Measurements from ENCODE around the gene S100A13.
"Not testable (repeated sequence)": the region's sequence is repeated elsewhere in the genome, so short reads cannot be mapped to it uniquely, and the experiment has no call there.

S100A13 gene

DNA sequence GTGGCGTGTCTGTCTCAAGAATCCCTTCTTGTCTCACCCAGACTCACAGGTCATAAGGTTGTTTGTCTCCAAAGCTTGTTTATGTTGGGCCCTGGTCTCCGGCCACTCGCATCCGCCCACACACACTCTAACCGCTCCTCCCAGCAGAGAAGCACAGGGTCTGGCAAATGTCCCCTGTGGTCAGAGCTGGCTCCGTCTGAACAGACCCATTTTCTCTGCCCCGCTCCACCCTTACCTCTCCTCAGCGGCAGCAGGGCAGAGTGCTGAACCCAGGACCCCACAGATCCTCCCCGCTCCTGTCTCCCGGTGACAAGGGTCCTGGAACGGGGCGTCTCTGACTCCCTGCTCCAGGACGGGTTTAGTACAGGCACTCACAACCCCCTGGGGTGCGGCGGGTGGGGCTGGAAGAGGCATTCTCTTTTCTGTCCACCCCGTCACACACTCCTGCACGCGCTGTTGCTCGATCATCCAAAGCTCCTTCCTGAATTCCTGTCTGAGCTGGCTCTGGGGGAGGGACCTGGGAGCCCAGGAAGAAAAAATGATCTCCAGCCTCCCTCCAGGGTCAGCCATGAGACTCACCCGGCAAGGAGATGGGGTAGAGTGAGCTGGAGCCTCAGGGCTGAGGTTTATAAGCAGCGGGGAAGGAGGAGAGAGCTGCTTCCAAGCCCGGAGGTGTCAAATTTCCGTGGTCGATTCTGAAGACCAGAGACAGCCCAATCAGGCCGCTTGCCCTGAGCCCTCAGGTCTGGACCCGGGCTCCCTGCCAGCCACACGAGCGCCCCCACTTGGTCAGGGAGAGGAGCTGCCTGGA lies at the start of gene S100A13:
Gene S100A13 (minus strand): TSS at position 602 of the 811 bp plus-strand sequence. CDS start 1,033 bp downstream, outside the sequence.
- no peak for DNase-seq

DNA sequence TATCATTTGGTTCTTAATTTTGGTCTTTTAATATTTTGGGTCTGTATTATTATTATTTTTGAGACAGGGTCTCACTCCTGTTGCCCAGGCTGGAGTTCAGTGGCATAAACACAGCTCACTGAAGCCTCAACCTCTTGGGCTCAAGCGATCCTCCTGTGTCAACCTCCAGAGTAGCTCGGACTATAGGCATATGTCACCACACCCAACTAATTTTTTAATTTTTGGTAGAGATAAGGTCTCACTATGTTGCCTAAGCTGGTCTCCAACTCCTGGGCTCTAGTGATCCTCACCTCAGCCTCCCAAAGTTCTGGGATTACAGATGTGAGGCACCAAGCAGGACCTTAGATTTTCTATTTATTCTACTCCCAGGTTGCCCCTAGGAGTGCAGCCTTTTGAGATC lies 46.2 kb upstream of the S100A13 start:
- no peak for DNase-seq

DNA sequence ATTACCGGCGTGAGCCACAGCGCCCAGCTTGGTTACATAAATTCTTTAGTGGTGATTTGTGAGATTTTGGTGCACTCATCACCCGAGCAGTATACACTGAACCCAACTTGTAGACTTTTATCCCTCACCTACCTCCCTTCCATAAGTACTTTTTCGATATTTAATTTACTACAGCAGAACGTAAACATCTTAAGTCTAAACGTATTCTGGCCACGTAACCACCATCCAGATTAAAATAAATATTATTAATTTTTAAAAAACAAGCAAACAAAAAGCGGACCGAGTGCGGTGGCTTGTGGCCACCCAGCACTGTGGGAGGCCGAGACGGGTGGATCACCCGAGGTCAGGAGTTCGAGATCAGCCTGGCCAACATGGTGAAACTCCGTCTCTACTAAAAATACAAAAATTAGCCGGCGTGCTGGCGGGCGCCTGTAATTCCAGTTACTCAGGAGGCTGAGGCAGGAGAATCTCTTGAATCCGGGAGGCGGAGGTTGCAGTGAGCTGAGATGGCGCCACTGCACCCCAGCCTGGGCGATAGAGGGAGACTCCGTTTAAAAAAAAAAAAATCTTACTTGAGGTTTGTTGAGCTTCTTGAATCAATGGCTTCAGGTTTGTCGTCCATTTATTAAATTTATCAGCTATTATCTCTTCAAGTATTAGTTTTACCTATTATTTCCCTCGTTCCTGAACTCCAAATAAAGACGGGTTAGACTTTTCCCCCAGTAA lies 44.5 kb upstream of the S100A13 start:
- DNase-seq: peak; percentile 60

DNA sequence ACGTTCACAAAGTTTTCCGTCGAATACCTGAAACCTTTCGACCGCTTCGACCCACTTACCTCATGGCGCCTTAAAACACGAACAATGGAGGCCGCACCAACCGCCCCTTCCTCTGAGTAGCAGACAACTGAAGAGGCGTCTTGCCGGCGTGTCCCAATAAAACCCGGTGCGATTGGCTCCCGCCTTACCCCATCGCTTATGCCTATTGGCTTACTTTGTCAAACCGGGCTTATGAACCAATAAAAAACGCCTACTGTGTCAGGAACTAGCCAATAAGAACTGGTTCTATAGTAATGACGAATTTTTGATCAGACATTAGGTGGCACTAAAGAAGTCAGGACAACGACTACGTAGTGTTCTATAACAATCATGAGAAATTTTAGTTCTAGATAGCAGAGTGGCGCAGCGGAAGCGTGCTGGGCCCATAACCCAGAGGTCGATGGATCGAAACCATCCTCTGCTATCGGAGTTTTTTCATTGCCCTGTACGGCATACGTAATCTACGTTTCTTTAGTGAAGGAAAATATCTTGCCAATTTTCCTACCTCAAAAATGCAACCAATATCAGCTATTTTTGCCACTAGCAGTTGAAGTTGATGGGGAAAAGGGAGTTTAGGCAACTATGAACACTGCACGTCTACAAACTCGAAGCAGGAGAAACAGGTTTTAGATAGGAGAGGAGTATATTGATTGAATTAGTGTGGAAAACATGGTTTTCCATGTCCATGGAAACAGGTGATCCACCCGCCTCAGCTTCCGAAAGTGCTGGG lies 43.7 kb upstream of the S100A13 start, which contains the start of gene ILF2:
Gene ILF2 (minus strand): TSS at position 135 of the 769 bp plus-strand sequence. CDS start 71 bp downstream, at position 64.
- DNase-seq: peak; percentile 99

DNA sequence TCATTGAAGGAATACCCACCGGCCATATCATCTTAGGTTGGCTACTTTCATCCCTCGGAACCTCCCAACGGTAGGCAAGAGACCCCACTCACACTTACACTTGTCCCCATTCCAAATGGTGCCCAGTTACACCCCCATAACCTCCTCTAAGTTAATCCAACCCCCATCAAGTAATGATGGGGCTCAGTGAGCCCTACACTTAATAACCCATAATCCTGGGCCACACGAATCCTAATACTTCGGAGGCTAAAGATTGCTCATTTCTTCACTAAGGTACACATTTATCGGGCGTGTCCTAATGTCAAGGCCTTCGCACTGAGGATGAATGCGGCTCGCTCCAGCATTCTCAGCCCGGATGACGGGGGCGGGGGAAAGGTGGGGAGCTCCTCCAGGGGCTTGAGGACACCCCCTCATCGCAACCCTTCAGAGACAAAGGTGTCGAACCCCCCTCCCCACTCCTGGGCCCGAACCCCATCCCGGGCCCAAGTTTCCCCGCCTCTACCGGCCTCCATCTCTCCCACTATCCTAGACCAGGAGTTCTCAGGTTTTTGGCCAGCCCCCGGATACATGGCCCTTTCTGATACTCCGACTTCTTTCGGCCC lies 43.1 kb upstream of the S100A13 start:
- DNase-seq: no peak

DNA sequence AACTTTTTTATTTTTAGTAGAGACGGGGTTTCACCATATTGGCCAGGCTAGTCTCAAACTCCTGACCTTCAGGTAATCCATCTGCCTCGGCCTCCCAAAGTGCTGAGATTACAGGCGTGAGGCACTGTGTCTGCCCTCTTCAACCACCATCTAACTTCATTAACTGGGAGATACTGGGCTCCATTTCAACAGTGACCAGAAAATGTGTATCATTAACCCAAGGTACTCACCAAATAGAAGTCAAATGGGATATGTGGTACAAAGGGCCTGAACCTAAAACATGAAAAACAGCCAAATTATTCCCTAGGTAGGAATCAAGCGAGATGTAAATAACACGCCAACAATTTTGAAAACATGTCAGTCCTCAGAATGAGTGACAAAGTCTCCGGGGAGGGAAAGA lies 42.3 kb upstream of the S100A13 start:
- DNase-seq: no peak

DNA sequence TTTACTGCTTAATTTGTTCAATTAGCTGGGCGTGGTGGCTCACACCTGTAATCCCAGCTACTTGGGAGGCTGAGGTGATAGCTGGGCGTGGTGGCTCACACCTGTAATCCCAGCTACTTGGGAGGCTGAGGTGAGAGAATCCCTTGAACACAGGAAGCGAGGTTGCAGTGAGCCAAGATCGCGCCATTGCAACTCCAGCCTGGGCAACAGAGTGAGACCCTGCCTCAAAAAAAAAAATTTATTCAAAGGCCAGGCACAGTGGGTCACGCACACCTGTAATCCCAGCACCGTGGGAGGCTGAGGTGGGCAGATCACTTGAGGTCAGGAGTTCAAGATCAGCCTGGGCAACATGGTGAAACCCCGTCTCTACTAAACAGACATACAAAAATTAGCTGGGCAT lies 41.4 kb upstream of the S100A13 start:
- DNase-seq: not testable (repeated sequence)

DNA sequence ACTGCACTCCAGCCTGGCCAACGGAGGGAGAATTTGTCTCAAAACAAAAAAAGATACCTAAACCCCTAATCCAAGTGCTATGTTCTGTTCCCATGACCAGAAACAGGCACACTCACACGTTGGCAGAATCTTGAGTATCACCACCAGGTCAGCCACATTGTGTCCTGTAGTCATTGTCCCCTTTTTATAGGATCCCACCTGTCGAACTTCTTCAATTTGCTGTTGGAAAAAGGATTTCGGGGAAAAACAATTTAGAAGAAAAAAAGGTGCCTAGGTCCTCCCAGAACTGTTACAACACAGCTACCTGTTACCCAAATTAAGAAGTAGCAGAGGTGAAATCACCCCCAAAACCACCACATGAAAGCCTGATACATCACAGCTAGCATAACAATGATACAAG lies 40.1 kb upstream of the S100A13 start:
- no peak for DNase-seq

DNA sequence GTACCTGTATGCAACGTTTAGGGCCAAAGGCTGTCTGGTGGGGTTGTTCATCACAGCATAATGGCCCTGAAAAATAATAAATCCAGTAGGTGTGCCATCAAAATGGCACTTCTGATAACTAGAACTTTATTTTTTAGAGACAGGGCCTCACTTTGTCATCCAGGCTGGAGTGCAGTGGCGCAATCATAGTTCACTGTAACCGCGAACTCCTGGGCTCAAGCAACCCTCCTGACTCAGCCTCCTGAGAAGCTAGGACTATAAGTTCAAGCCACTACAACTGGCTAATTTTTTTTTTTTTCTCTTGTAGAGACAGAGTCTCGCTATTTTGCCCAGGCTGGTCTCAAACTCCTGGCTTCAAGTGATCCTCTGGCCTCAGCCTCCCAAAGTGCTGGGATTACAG lies 35.9 kb upstream of the S100A13 start:
- no peak for DNase-seq

DNA sequence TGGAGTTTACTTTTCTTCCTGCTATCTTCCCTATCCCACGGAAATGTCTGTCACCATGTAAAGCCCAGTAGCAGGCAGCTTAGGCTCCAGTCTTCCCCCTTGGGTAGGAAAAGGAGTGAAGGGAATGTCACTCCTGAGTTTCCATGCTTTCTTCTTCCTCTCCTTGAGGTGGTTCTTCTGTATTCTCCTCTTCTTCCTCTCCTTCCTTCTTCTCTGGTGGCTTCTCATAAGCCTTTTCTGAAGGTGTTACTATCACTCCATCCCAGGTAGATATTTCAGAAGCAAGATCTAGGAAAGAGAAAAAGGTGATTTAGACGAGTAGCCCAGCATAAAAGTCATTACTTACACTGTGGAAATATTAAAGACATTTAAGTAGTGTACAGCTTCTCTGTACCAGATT lies 35.0 kb upstream of the S100A13 start:
- DNase-seq: no peak

DNA sequence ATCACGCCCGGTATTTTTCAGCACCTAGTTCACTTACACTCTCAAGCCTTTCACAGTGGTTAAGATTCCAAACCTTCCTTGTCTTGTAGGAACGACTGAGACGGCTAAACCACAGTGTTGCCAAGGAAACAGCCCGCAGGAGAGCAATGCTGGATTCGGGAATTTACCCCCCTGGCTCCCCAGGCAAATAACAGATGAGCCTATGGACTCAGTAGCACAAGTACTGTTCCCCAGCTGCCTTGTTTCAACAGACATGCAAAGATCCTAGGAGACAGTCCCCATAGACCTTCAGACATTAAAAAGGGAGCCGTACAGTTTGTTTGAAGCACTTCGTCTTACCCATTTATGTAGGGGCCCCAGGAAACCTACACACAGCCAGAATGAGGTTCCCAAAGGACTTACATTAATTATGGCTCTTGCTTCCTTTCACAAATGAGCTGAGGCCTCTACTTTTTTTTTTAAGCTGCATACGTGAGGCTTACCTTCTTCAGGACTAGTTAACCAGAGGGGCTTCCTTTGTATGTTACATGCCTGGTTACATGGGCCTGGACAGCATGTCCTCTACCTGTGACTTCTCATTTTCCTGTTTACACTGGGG lies 33.9 kb upstream of the S100A13 start:
- no peak for DNase-seq

DNA sequence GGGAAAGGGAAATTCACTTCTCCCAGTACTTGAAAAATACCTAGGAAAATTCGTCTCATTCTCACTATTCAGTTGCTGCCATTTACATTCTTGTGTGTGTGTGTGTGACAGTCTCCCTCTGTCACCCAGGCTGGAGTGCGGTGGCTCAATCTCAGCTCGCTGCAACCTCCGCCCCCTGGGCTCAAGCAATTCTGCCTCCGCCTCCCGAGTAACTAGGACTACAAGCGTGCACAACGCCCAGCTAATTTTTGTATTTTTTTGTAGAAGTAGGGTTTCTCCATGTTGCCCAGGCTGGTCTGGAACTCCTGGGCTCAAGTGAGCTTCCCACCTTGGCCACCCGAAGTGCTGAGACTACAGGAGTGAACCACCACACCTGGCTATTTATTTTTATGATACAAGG lies 32.4 kb upstream of the S100A13 start:
- no peak for DNase-seq

DNA sequence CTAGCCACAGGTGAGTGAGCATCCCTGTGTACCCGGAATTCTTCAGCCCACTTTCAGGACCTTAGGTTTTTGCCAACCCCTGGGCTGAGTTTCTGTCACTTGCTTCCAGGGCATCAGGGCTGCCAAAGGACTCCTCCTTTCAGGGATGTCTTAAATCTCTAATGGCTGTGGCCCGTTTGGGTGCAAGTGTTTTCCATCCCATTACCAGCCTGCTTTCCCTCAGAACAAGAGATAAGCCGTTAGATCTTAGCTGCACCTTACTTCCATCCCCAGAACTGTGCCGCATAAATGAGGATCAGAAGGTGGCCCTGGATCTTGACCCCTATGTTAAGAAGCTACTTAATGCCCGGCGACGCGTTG lies 31.9 kb upstream of the S100A13 start:
- no peak for DNase-seq

DNA sequence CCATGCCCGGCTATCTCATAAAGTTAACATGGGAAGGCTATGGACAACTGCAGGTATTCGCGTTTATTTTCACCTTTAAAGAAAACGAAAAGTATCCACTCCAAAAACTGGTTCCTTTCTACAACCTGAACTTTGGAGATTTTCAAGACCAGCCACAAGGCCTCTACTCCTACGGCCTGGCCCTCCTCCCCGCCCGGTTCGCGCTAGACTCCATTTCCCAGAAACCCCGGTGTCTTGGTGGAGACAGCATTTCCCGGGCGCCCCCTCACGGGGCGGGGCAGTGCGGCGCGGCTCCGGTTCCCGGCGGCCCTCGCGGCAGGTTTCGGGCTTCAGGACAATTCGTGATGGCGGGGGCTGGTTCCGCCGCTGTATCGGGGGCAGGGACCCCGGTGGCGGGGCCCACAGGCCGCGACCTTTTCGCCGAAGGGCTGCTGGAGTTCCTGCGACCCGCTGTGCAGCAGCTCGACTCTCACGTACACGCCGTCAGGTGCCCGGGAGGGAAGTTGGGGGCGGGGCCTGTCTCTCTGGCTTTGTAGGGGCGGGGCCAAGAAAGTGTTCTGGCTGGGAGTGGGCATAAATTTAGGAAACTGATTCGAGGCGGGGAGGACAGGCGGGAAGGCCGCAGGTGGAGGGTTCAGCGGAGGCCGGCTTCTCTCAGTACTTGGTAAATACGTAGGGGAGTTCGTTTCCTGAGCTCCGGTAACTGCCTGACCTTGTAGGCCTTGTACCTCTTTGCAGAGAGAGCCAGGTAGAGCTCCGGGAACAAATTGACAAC lies 31.3 kb upstream of the S100A13 start, which contains the start of gene SNAPIN:
Gene SNAPIN (plus strand): TSS at position 304 of the 775 bp plus-strand sequence. CDS start 41 bp downstream, at position 345.
- DNase-seq: peak; percentile 87

DNA sequence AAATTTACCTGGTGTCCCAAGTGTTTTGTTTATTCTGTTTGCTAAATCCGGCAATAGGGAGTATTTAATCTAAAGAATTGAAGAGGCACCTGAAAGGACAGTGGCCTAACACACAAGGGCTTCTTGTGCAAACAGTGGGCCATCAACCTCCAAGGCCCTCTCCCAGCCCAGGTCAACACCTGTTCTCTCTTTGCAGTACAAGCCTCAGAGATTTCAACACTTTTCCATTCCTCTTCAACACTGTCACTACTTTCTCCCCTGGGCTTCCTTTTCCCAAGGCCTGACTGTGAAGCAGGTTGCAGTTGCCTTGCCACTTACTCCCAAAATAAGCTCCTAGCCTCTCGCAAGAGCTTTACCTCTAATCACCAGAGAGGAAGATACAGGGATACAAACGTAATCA lies 28.0 kb upstream of the S100A13 start:
- no peak for DNase-seq

DNA sequence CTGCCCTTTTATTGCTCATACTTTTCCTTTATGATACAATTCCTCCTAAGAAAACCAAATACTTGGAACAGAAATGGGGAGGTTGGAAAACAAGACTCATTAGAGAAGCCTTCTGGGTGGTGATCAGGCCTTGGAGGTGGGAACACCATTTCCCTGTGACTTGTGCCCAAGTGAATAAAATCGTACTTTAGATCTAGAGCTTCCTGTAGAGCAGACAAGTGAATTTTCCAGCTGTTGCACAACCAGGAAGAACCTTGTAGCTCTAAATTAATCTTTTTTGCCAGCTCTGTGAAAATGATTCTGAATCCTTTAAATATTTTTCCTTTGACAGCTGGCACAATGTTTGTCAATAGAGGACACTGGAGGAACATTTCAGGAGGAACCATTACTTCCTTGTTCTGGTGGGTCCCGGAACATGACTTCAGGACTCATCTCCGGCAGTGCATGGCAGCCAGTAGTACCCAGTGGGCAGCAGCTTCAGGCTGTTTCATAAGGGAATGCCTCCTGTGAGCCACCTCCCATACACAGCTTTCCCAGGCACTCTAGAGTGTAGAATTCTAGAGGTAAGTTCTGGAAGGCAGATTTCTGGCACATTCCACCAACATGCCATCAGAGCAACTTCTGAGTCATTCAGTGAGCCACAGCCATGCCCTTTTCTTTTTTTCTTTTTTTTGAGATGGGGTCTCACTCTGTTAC lies 25.6 kb upstream of the S100A13 start:
- no peak for DNase-seq

DNA sequence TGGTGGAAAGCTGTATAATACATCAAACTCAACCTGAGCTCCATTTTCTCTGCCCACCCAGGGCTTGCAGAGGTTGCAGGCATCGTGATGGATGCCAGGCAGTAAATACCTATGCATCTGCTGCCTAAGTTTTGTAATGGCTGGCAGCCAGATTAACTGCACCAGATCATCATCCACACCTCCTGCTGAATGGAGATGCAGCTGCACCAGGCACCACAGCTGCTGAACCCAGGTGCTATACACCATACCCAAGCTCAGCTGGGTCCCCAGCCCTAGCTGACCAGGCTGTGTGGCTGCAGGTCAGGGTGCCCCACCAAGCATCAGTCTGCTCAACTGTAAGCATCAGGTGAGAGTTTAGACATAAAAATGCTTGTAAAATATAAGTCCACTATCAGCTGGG lies 24.5 kb upstream of the S100A13 start:
- DNase-seq: no peak

DNA sequence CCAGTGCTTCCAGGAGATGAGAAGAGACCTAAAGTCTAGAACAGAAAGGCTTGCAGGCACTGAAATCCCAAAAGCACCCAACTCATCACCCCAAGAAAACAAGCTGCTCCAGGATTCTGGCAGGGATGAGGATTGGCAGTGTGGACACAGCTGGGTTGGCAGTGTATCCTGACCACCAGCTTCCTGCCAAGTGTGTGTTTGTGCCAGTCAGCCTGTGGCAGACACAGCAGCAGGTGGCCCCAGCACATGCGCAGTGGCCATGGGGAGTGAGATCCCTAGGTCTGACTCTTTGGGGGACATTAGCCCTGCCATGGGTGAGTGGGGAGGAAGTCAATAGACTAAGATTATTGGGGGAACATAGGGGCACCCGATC lies 22.5 kb upstream of the S100A13 start:
- no peak for DNase-seq

DNA sequence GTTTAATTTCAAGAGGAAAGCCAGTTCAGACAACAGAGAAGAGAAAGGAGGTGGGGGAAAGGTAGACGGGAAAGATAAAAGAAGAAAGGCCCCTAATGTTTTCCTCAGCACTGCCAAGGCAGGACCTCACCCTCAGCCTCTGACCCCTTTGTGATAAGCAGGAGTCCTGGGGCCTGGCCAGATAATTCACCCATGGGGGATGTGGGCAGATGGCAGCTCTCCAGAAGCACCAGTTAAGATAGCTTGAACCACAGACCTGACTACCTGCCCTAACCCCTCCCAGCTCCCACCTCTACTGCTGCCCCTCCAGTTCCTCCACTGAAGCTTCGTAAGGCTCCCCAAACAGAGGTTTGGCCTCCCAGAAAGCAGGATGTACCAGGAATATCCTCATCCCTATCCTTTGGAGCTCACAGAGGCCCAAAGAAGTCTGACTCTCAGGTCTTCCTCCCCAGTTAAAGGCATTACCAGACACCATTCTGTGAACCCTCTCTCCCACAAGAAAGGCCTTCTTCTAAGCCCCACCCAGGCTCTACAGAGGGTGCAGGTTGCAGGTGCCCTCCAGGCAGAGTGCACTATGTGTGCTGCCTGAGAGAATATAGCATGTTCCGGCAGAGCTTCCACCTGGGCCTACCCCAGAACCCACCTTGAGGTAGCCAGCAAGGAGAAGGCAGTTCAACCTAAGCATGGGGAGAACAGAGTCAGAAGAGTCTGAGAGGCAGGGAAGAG lies 22.0 kb upstream of the S100A13 start:
- DNase-seq: no peak

DNA sequence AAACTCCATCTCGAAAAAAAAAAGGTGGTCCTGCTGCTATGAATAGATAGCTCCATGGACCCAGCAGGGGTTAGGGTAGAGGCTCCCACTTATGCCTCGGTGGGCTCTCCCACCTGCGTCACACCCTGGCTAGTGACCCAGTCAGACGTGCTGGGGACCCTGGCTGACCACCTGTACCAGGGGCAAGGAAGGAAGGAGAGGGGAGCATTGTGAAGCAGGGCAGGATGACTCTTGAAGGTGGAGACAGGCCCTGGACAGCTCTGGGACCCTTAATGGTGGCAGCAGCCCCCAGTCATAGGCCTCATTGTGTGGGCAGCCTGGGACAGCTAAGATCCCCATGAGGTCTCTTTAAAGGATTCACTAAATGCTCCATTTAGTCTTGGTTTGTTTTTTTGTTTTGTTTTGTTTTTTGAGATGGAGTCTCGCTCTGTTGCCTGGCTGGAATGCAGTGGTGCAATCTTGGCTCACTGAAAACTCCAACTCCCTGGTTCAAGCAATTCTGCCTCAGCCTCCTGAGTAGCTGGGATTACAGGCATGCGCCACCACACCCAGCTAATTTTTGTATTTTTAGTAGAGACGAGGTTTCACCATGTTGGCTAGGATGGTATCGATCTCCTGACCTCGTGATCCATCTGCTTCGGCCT lies 20.8 kb upstream of the S100A13 start:
- no peak for DNase-seq
